ENCODE measurements around the gene GAREM2.

Gene GAREM2

DNA sequence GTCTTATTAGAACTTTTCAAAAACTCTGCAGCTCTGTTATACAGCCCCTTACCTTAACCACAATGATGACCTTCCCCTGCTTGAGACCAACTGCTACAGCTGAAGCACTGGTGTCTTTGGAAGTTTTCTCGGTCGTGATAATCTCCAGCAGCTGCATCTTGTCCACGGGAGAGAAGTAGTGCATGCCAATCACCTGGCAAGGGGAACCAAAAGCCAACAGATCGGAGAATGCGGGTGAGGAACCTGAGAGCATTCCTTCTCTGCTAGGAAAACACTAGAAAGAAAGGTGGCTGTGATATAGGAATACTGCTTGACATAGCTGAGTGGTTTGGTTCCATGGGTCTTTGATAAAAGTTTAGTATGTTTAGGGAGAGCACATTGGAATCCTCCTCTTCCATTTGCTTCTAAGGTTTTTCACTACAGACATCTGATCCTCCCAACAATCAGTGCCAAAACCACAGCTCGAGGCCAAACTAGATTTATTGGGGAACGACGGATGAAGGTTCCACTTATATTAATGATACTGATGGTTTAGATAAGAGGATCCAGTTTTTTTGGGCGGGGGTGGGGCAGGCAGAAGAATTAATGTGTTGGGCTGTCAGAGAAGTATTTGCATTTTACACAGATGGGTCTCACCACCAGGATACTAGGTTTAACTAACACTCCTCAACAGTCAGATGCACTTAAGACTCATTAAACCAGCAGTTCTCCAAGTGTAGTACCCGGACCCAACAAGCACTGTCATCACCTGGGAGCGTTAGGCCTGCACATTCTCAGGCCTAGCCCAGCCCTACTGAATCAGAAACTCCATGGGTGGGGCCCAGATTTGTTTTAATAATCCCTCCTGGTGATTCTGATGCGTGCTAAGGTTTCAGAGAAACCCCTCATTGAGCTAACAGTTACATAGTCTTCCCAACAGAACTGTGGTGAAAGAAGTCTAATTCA is 22.4 kb downstream of the GAREM2 start:
- Histone ChIP-seq H3K4me2 (ENCODE audit: low read length) (no peak overlapping the region), H3K36me3 (replicated peaks; ENCODE audit: low read depth, low read length) (peaks cover 76% of the 10 kb centered on the region)
- TF ChIP-seq, protein P1, sequence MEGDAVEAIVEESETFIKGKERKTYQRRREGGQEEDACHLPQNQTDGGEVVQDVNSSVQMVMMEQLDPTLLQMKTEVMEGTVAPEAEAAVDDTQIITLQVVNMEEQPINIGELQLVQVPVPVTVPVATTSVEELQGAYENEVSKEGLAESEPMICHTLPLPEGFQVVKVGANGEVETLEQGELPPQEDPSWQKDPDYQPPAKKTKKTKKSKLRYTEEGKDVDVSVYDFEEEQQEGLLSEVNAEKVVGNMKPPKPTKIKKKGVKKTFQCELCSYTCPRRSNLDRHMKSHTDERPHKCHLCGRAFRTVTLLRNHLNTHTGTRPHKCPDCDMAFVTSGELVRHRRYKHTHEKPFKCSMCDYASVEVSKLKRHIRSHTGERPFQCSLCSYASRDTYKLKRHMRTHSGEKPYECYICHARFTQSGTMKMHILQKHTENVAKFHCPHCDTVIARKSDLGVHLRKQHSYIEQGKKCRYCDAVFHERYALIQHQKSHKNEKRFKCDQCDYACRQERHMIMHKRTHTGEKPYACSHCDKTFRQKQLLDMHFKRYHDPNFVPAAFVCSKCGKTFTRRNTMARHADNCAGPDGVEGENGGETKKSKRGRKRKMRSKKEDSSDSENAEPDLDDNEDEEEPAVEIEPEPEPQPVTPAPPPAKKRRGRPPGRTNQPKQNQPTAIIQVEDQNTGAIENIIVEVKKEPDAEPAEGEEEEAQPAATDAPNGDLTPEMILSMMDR (IDR thresholded peaks at IDR 0.05; ENCODE audit: low read depth, low read length), result no peak
- TF ChIP-seq EZH2phosphoT487 (IDR thresholded peaks at IDR 0.05; ENCODE audit: low read depth), result no peak

DNA sequence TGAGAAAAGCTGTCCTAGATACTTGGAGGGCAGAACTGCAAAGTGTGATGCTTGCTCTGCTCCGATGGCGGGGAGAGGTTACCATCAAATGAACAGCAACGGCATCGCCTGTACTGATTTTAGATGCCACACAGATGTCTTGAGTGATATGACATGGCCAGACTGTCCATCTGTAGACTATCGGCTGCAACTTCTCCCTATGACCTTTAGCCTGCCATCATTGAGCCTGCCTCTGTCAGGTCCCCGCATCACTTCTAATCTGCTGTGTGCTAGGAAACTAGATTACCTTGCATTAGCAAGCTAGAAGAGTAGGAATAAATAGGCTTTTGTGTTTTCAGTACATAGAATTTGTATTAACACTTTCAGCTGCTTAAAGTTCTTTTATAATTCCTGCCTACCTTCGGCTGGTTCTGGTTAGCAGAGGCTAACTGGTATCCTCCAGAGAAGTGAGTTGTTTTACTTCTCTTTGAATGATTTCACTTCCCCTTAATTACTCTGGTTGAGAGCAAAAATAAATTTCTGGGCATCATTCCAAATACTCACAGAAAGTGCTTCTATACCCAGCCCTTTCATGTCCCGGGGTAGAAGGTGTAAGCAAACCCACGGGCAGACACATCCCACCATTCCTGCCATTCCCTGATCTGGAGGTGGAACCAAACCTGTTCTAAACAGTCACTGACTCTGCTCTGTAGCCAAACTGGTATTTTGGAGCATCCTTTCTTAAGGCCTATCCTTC is 24.0 kb downstream of the GAREM2 start:
- H3K79me2 ChIP-seq (ENCODE audit: low read length), result no peaks in the 10 kb centered on the region
- TF ChIP-seq EZH2phosphoT487 (IDR thresholded peaks at IDR 0.05; ENCODE audit: low read depth), result no peak
- TF ChIP-seq, protein P1 (IDR thresholded peaks at IDR 0.05; ENCODE audit: low read depth, low read length), result no peak
- no peaks in the 10 kb centered on the region for H3K27me3 ChIP-seq (ENCODE audit: low read depth, low read length)
- H3K36me3 ChIP-seq (replicated peaks; ENCODE audit: low read depth, low read length), result peaks cover 80% of the 10 kb centered on the region
- peak overlapping the region; percentile 46 for H3K4me2 ChIP-seq (ENCODE audit: low read length)
- H2AFZ ChIP-seq (ENCODE audit: low read depth, low read length), result no peak overlapping the region
- peaks cover 23% of the 10 kb centered on the region for H3K4me1 ChIP-seq (ENCODE audit: low read length)
- H4K20me1 ChIP-seq (ENCODE audit: insufficient read depth, low read length), result peaks cover 5% of the 10 kb centered on the region
- no peak overlapping the region for H3K4me3 ChIP-seq (ENCODE audit: low read length)
- H3K9me3 ChIP-seq (ENCODE audit: insufficient read depth, low read length), result peaks cover 13% of the 10 kb centered on the region
- no peak overlapping the region for H3K9ac ChIP-seq (ENCODE audit: low read length)
- H3K27ac ChIP-seq (ENCODE audit: low read length), result peak overlapping the region; percentile 74

More for the DNA sequence above, 22.4 kb downstream of the GAREM2 start:
- peaks cover 13% of the 10 kb centered on the region for H3K9me3 ChIP-seq (ENCODE audit: insufficient read depth, low read length)
- no peaks in the 10 kb centered on the region for H3K27me3 ChIP-seq (ENCODE audit: low read depth, low read length)
- no peak overlapping the region for H3K27ac ChIP-seq (ENCODE audit: low read length)
- H3K4me3 ChIP-seq (ENCODE audit: low read length), result no peak overlapping the region
- H4K20me1 ChIP-seq (ENCODE audit: insufficient read depth, low read length), result peaks cover 5% of the 10 kb centered on the region
- no peak overlapping the region for H3K9ac ChIP-seq (ENCODE audit: low read length)
- H3K4me1 ChIP-seq (ENCODE audit: low read length), result peaks cover 23% of the 10 kb centered on the region
- no peak overlapping the region for H2AFZ ChIP-seq (ENCODE audit: low read depth, low read length)
- no peaks in the 10 kb centered on the region for H3K79me2 ChIP-seq (ENCODE audit: low read length)

DNA sequence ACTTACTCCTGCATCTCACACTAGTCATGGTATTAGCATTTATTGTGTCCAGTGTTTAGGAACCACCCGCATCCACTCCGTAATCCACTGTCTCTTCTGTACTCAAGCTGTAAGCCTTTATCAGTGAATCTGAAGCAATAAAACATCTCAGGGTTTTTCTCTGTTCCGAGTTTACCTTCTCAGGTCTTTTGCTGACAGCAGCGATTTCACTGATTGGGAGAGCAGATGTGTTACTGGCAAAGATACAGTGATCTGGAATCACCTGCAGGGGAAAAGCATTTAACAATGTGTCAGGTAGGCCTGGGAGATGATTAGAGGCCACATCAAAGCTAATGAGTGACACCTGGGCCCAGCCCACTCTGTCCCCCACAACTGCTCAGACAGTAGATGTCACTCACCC is 24.6 kb downstream of the GAREM2 start:
- peak overlapping the region; percentile 74 for H3K27ac ChIP-seq (ENCODE audit: low read length)
- H3K9me3 ChIP-seq (ENCODE audit: insufficient read depth, low read length), result peaks cover 13% of the 10 kb centered on the region
- peak overlapping the region; percentile 27; the same call in 1 of the 2 replicates for H3K4me2 ChIP-seq (ENCODE audit: low read length)
- no peak overlapping the region for H3K4me3 ChIP-seq (ENCODE audit: low read length)
- H4K20me1 ChIP-seq (ENCODE audit: insufficient read depth, low read length), result peaks cover 5% of the 10 kb centered on the region
- no peaks in the 10 kb centered on the region for H3K79me2 ChIP-seq (ENCODE audit: low read length)
- H3K27me3 ChIP-seq (ENCODE audit: low read depth, low read length), result no peaks in the 10 kb centered on the region
- TF ChIP-seq EZH2phosphoT487 (IDR thresholded peaks at IDR 0.05; ENCODE audit: low read depth), result no peak
- TF ChIP-seq, protein P1 (IDR thresholded peaks at IDR 0.05; ENCODE audit: low read depth, low read length), result no peak
- H2AFZ ChIP-seq (ENCODE audit: low read depth, low read length), result no peak overlapping the region
- no peak overlapping the region for H3K9ac ChIP-seq (ENCODE audit: low read length)
- peaks cover 23% of the 10 kb centered on the region for H3K4me1 ChIP-seq (ENCODE audit: low read length)
- peaks cover 81% of the 10 kb centered on the region for H3K36me3 ChIP-seq (replicated peaks; ENCODE audit: low read depth, low read length)

DNA sequence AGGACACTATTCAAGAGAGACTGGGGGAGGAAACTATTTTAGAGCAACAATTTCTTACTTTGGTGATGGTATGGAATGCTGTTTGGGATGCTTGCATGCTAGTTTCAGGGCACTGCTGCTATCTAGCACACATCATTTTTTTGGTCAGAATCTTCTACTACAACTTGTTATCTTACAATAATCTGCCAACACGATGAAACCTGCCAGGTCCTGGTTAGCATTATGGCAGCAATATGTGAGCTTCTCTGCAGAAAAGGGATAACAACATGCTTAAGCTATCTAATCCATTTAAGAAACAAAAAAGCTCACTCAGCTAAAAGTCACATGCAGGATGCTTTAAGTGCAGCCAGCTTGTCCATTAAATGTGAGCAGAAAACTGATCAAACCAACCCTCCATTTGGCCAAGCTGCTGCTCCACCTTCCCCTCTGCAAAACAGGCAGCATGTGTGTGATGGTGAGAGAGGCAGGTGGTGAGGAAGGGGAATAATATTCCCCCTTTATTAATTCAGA is 30.1 kb downstream of the GAREM2 start:
- Histone ChIP-seq H3K27ac (ENCODE audit: low read length) (no peak overlapping the region), H3K9me3 (ENCODE audit: insufficient read depth, low read length) (peaks cover 4% of the 10 kb centered on the region; the same call in 1 of the 2 replicates), H3K4me1 (ENCODE audit: low read length) (0 out of 2 replicates have a peak, but pooled peaks cover 4% of the 10 kb centered on the region), H3K9ac (ENCODE audit: low read length) (no peak overlapping the region), H3K79me2 (ENCODE audit: low read length) (no peaks in the 10 kb centered on the region), H2AFZ (ENCODE audit: low read depth, low read length) (no peak overlapping the region), H3K36me3 (replicated peaks; ENCODE audit: low read depth, low read length) (peaks cover 75% of the 10 kb centered on the region), H3K4me2 (ENCODE audit: low read length) (no peak overlapping the region), H3K4me3 (ENCODE audit: low read length) (no peak overlapping the region), H4K20me1 (ENCODE audit: insufficient read depth, low read length) (no peaks in the 10 kb centered on the region), H3K27me3 (ENCODE audit: low read depth, low read length) (no peaks in the 10 kb centered on the region)
- TF ChIP-seq, protein P1 (IDR thresholded peaks at IDR 0.05; ENCODE audit: low read depth, low read length), result no peak
- no peak for TF ChIP-seq EZH2phosphoT487 (IDR thresholded peaks at IDR 0.05; ENCODE audit: low read depth)

All from OCI-LY3 (cell line).